ENCODE measurements around the gene TROAP. TPM values are rescaled to one million over a fixed set of nuclear protein-coding genes. Genes with fewer than 3 reads are reported as not detected.
A peak's percentile ranks its signal among the peaks of the same experiment; 100 is the strongest.

Gene TROAP
- total and polyA plus RNA-seq, 2 donors from 2014 or later = 1.0 to 1.5 TPM

DNA sequence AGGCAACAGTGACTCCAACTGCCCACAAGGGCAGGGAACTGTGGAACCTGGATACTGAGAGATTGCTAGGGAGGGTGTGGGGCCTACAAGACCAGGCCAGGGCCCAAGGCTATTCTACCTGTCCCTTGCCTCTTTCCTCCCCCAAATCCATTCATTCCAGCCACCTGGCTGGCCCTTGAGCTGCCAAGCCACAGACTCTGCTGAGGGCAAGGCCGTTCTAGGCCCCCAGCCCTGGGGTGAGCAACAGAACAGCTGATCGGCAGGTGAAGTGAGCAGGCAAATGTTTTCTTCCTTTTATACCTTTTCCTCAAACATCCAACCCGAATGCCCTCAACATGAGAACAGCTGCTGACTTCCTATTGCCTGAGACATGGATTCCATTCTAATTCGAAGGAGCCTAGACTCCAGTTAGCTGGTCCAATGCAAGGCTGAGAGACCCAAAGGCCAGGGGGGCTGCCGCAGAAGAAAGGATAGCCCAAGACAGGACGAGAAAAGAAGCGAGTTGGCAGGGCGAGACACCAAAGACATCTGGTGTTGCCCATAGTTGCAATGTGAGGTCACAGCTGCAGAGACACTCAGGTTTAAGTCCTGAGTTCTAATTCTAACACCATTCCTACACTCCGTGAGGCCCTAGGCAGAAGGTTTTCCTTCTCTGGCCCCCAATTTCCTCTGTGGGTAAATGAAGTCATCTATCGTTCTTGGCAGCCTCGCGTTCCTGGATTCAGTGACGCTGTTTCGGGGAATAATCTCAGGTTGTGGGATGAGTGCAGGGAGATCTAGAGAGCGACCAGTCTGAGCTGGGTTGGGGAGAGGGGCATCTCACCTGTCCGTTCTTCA is 12.3 kb downstream of the TROAP start:
- FAIRE-seq (no peak), DNase-seq (peak in 1 of 5 donors; percentile 5)
- no peaks in the 10 kb centered on the region for H3K36me3 ChIP-seq (ENCODE audit: control insufficient read depth in 2 of 3, insufficient read depth in 3 of 3, low read length in 3 of 3)
- no peaks in the 10 kb centered on the region for H3K9me3 ChIP-seq (ENCODE audit: control insufficient read depth in 2 of 3, insufficient read depth in 1 of 3, low read length in 3 of 3)
- H3K4me1 ChIP-seq (ENCODE audit: control insufficient read depth in 2 of 3, insufficient read depth in 2 of 3, low read depth in 1 of 3, low read length in 3 of 3) = peaks cover 0 to 8% (median 0%) of the 10 kb centered on the region in 3 donors
- H3K9ac ChIP-seq (ENCODE audit: low read length in 3 of 3) = no peak overlapping the region
- TF ChIP-seq, protein P1, sequence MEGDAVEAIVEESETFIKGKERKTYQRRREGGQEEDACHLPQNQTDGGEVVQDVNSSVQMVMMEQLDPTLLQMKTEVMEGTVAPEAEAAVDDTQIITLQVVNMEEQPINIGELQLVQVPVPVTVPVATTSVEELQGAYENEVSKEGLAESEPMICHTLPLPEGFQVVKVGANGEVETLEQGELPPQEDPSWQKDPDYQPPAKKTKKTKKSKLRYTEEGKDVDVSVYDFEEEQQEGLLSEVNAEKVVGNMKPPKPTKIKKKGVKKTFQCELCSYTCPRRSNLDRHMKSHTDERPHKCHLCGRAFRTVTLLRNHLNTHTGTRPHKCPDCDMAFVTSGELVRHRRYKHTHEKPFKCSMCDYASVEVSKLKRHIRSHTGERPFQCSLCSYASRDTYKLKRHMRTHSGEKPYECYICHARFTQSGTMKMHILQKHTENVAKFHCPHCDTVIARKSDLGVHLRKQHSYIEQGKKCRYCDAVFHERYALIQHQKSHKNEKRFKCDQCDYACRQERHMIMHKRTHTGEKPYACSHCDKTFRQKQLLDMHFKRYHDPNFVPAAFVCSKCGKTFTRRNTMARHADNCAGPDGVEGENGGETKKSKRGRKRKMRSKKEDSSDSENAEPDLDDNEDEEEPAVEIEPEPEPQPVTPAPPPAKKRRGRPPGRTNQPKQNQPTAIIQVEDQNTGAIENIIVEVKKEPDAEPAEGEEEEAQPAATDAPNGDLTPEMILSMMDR (IDR thresholded peaks at IDR 0.05; ENCODE audit: borderline replicate concordance, extremely low read depth, insufficient read depth) = no peak
- peaks cover 24% of the 10 kb centered on the region for H3K27me3 ChIP-seq (ENCODE audit: control insufficient read depth, insufficient read depth, low read length)
- no peak overlapping the region for H3K27ac ChIP-seq (ENCODE audit: low read depth in 2 of 2, low read length in 2 of 2)
- intact Hi-C loops (cut with DNase I) = no loop called here
- H3K4me3 ChIP-seq (ENCODE audit: low read length in 3 of 3) = no peak overlapping the region

- no peak overlapping the region for H3K27ac ChIP-seq (ENCODE audit: low read depth in 2 of 2, low read length in 2 of 2)
- H3K9me3 ChIP-seq (ENCODE audit: control insufficient read depth in 2 of 3, insufficient read depth in 1 of 3, low read length in 3 of 3) = no peaks in the 10 kb centered on the region
- TF ChIP-seq, protein P1 (IDR thresholded peaks at IDR 0.05; ENCODE audit: borderline replicate concordance, extremely low read depth, insufficient read depth) = no peak
- FAIRE-seq = no peak
- H3K36me3 ChIP-seq (ENCODE audit: control insufficient read depth in 2 of 3, insufficient read depth in 3 of 3, low read length in 3 of 3) = no peaks in the 10 kb centered on the region
- H3K4me1 ChIP-seq (ENCODE audit: control insufficient read depth in 2 of 3, insufficient read depth in 2 of 3, low read depth in 1 of 3, low read length in 3 of 3) = peaks cover 0 to 8% (median 0%) of the 10 kb centered on the region in 3 donors
- H3K9ac ChIP-seq (ENCODE audit: low read length in 3 of 3) = no peak overlapping the region
- H3K4me3 ChIP-seq (ENCODE audit: low read length in 3 of 3) = no peak overlapping the region
- peak in 2 of 5 donors; percentile 54 to 73 for DNase-seq
- intact Hi-C loops (cut with DNase I) = no loop called here
- H3K27me3 ChIP-seq (ENCODE audit: control insufficient read depth, insufficient read depth, low read length) = peaks cover 24% of the 10 kb centered on the region
Measured at GRCh38 chr12:49335955-49336644, 13.0 kb downstream of the TROAP start.

- H3K27ac ChIP-seq (ENCODE audit: low read depth in 2 of 2, low read length in 2 of 2) = no peak within 1 kb of the TSS
- H3K4me1 ChIP-seq (ENCODE audit: control insufficient read depth in 2 of 3, insufficient read depth in 2 of 3, low read depth in 1 of 3, low read length in 3 of 3) = peaks cover 0 to 5% (median 0%) of the 10 kb centered on the region in 3 donors
- TF ChIP-seq, protein P1 (IDR thresholded peaks at IDR 0.05; ENCODE audit: borderline replicate concordance, extremely low read depth, insufficient read depth) = peak; percentile 67
- no peaks in the 10 kb centered on the region for H3K36me3 ChIP-seq (ENCODE audit: control insufficient read depth in 2 of 3, insufficient read depth in 3 of 3, low read length in 3 of 3)
- H3K9me3 ChIP-seq (ENCODE audit: control insufficient read depth in 2 of 3, insufficient read depth in 1 of 3, low read length in 3 of 3) = no peaks in the 10 kb centered on the region
- peak; percentile 88 to 94 (median 90) for DNase-seq
- FAIRE-seq = no peak
- no peak within 1 kb of the TSS for H3K9ac ChIP-seq (ENCODE audit: low read length in 3 of 3)
- intact Hi-C loops (cut with DNase I) = no loop called here
- peak within 1 kb of the TSS in 1 of 3 donors; percentile 25 for H3K4me3 ChIP-seq (ENCODE audit: low read length in 3 of 3)
- H3K27me3 ChIP-seq (ENCODE audit: control insufficient read depth, insufficient read depth, low read length) = peaks cover 24% of the 10 kb centered on the region
Measured at GRCh38 chr12:49336645-49337584, 13.9 kb downstream of the TROAP start, which contains the start of gene C1QL4. Gene C1QL4 (minus strand): TSS chr12:49337188. CDS start chr12:49336477, 711 bp downstream.

Data from kidney (tissue), 14 donors.